HG03460 (cell line): ENCODE results near the gene EIF5.
A peak's percentile ranks its signal among the peaks of the same experiment; 100 is the strongest.

ENCODE experiments used
- ATAC-seq: cut with Tn5 transposase; IDR thresholded peaks from one replicate; pipeline ENCODE4 v1.9.1; 2021; ENCODE audit not compliant: unreplicated experiment

Gene EIF5

GRCh38 chr14:103361867-103362266 lies 27.8 kb downstream of the EIF5 start:
- no peak for ATAC-seq

- ATAC-seq: no peak
These were observed 28.7 kb downstream of the EIF5 start for GRCh38 chr14:103362780-103363179.

GRCh38 chr14:103366741-103367140 lies 32.7 kb downstream of the EIF5 start:
- no peak for ATAC-seq

- no peak for ATAC-seq
These were observed 34.0 kb downstream of the EIF5 start for GRCh38 chr14:103367995-103368394.

- no peak for ATAC-seq
These were observed 36.0 kb downstream of the EIF5 start for GRCh38 chr14:103370087-103370486.

GRCh38 chr14:103372017-103372416 lies 38.0 kb downstream of the EIF5 start:
- ATAC-seq: no peak

- ATAC-seq: no peak
These were observed 38.7 kb downstream of the EIF5 start for GRCh38 chr14:103372552-103373304.

- no peak for ATAC-seq
These were observed 40.1 kb downstream of the EIF5 start for GRCh38 chr14:103374121-103374520.

- no peak for ATAC-seq
These were observed 43.5 kb downstream of the EIF5 start for GRCh38 chr14:103377522-103378037.

GRCh38 chr14:103378038-103378854 lies 44.2 kb downstream of the EIF5 start:
- no peak for ATAC-seq

GRCh38 chr14:103380719-103381377 lies 46.8 kb downstream of the EIF5 start:
- no peak for ATAC-seq

- no peak for ATAC-seq
These were observed 48.3 kb downstream of the EIF5 start for GRCh38 chr14:103382376-103382775.

GRCh38 chr14:103384450-103385151 lies 50.6 kb downstream of the EIF5 start:
- ATAC-seq: peak; percentile 3

GRCh38 chr14:103385152-103385928 lies 51.3 kb downstream of the EIF5 start, which contains the start of gene MARK3:
MARK3 (plus strand) TSS chr14:103385415; CDS start chr14:103386030, 615 bp downstream.
- peak; percentile 95 for ATAC-seq

- ATAC-seq: peak; percentile 6
These were observed 52.1 kb downstream of the EIF5 start for GRCh38 chr14:103385929-103386712.

GRCh38 chr14:103386713-103387329 lies 52.8 kb downstream of the EIF5 start:
- no peak for ATAC-seq

- no peak for ATAC-seq
These were observed 54.6 kb downstream of the EIF5 start for GRCh38 chr14:103388664-103389063.

GRCh38 chr14:103390605-103391004 lies 56.6 kb downstream of the EIF5 start:
- ATAC-seq: no peak

- ATAC-seq: no peak
These were observed 57.0 kb downstream of the EIF5 start for GRCh38 chr14:103391048-103391447.
